Esophagus squamous epithelium (tissue), 5 donors: ENCODE data around the gene SRGAP3. TPM values are rescaled to one million over a fixed set of nuclear protein-coding genes. Genes with fewer than 3 reads are reported as not detected.

Source experiments
- DNase-seq: peaks from one replicate; lab custom pipeline; 2025; lab: John Stamatoyannopoulos, UW
- H3K27ac ChIP-seq, 4 donors: fragments of 200-600 bp; sonication (generic); one replicate each; pipeline ENCODE4 v1.5.1; 2016 to 2019; ENCODE audit warnings: mild to moderate bottlenecking in 1 of 4
- H3K27me3 ChIP-seq, 4 donors: fragments of 200-600 bp; sonication (generic); 1 replicate in 3 of 4; 2 replicates in 1 of 4; pipeline versions ENCODE4 v1.5.1 to v1.6.0; 2017 to 2021; ENCODE audit warnings: antibody characterized with exemption in 1 of 4
- H3K36me3 ChIP-seq, 3 donors: fragments of 200-600 bp; sonication (generic); one replicate each; pipeline ENCODE4 v1.5.1; 2016 to 2019
- H3K4me1 ChIP-seq, 3 donors: fragments of 200-600 bp; sonication (generic); one replicate each; pipeline ENCODE4 v1.5.1; 2017 to 2019
- H3K4me3 ChIP-seq, 4 donors: fragments of 200-600 bp; sonication (generic); 1 replicate in 3 of 4; 2 replicates in 1 of 4; pipeline ENCODE4 v1.5.1; 2016 to 2019; ENCODE audit warnings: mild to moderate bottlenecking in 2 of 4, moderate library complexity in 1 of 4
- H3K9me3 ChIP-seq, 3 donors: fragments of 200-600 bp; sonication (generic); one replicate each; pipeline ENCODE4 v1.5.1; 2016 to 2019
- CTCF ChIP-seq, 6 experiments: fragments of 450-650 bp in 4 of 6; fragments of 200-600 bp in 2 of 6; sonication (generic) in 2 of 6; IDR thresholded peaks; one replicate each; pipeline ENCODE4 v1.5.1; 2016 to 2019; ENCODE audit warnings: antibody characterized with exemption in 6 of 6, mild to moderate bottlenecking in 4 of 6, moderate library complexity in 4 of 6
- POLR2A ChIP-seq, 4 donors: fragments of 450-650 bp; IDR thresholded peaks; one replicate each; pipeline ENCODE4 v1.6.1; 2017; ENCODE audit warnings: antibody characterized with exemption in 4 of 4, mild to moderate bottlenecking in 4 of 4, moderate library complexity in 3 of 4
- WGBS, 2 donors: methylation state at CpG; one replicate each; pipeline ENCODE4 v1.1.5; 2018; 5-methylcytosine and 5-hydroxymethylcytosine counted together
- intact Hi-C: fragments of 100-400 bp; cut with DNase I; formaldehyde crosslinking; loops from one replicate; pipeline ENCODE4 v1.15.0; 2022
- total RNA-seq, 4 donors: library from RNA; depleted of rRNA; stranded (reverse); fragments of >200 nt; gene quantifications; one replicate each; pipeline ENCODE4 v1.1.0, GENCODE V29; 2016
- donor health status: DM: yes; HTN: yes; CAD: no.

The SRGAP3 gene
- total RNA-seq, 4 donors from 2014 or later, result 4.0 to 15.8 (median 6.6) TPM

- no peak for DNase-seq
- H3K9me3 ChIP-seq, result peaks cover 0 to 6% (median 0%) of the 10 kb centered on the region in 3 donors
- no peak for TF ChIP-seq POLR2A (IDR thresholded peaks at IDR 0.05)
- no peak for TF ChIP-seq CTCF (IDR thresholded peaks at IDR 0.05)
- no peaks in the 10 kb centered on the region for H3K36me3 ChIP-seq
- H3K4me3 ChIP-seq, result no peak overlapping the region
- WGBS, 2 donors, result 67 to 80% methylated on average over 1 of the region's 1 CpG
- no peaks in the 10 kb centered on the region for H3K27me3 ChIP-seq
- intact Hi-C loops, result no loop called here
- peaks cover 0 to 5% (median 0%) of the 10 kb centered on the region in 3 donors for H3K4me1 ChIP-seq
- H3K27ac ChIP-seq, result no peak overlapping the region
These were observed 92.8 kb downstream of the SRGAP3 start for GRCh38 chr3:9156604-9157003.

GRCh38 chr3:9155028-9155427, 94.4 kb downstream of the SRGAP3 start:
- Histone ChIP-seq H3K9me3 (peaks cover 0 to 14% (median 8%) of the 10 kb centered on the region in 3 donors), H3K4me3 (no peak overlapping the region), H3K27ac (no peak overlapping the region), H3K4me1 (peaks cover 0 to 7% (median under 1%) of the 10 kb centered on the region in 3 donors), H3K36me3 (no peaks in the 10 kb centered on the region), H3K27me3 (no peaks in the 10 kb centered on the region)
- TF ChIP-seq CTCF (IDR thresholded peaks at IDR 0.05), result no peak
- TF ChIP-seq POLR2A (IDR thresholded peaks at IDR 0.05), result no peak
- WGBS, 2 donors, result 64 to 68% methylated on average over 4 of the region's 4 CpGs
- intact Hi-C loops, result no loop called here
- no peak for DNase-seq

- Histone ChIP-seq H3K36me3 (no peaks in the 10 kb centered on the region), H3K9me3 (peaks cover 0 to 14% (median 8%) of the 10 kb centered on the region in 3 donors), H3K4me3 (no peak overlapping the region), H3K4me1 (peaks cover 0 to 17% (median 8%) of the 10 kb centered on the region in 3 donors), H3K27ac (peak overlapping the region in 1 of 4 donors; percentile 25), H3K27me3 (no peaks in the 10 kb centered on the region)
- 58 to 66% methylated on average over 11 to 14 of the region's 14 CpGs for WGBS, 2 donors
- TF ChIP-seq CTCF (IDR thresholded peaks at IDR 0.05), result no peak
- no peak for TF ChIP-seq POLR2A (IDR thresholded peaks at IDR 0.05)
- intact Hi-C loops, result no loop called here
- no peak for DNase-seq
These were observed 95.4 kb downstream of the SRGAP3 start for GRCh38 chr3:9153904-9154619.

GRCh38 chr3:9151240-9151639, 98.2 kb downstream of the SRGAP3 start:
- no peak overlapping the region for H3K27ac ChIP-seq
- no peak overlapping the region for H3K4me3 ChIP-seq
- TF ChIP-seq CTCF (IDR thresholded peaks at IDR 0.05), result no peak
- no peak for TF ChIP-seq POLR2A (IDR thresholded peaks at IDR 0.05)
- DNase-seq, result no peak
- H3K27me3 ChIP-seq, result no peaks in the 10 kb centered on the region
- H3K36me3 ChIP-seq, result no peaks in the 10 kb centered on the region
- peaks cover 0 to 14% (median 8%) of the 10 kb centered on the region in 3 donors for H3K9me3 ChIP-seq
- peaks cover 0 to 41% (median 20%) of the 10 kb centered on the region in 3 donors for H3K4me1 ChIP-seq
- intact Hi-C loops, result no loop called here
- WGBS, 2 donors, result 54 to 55% methylated on average over 8 of the region's 8 CpGs

- H3K27me3 ChIP-seq, result no peaks in the 10 kb centered on the region
- intact Hi-C loops, result no loop called here
- TF ChIP-seq CTCF (IDR thresholded peaks at IDR 0.05) (no peak), POLR2A (IDR thresholded peaks at IDR 0.05) (no peak)
- no peaks in the 10 kb centered on the region for H3K36me3 ChIP-seq
- no peak overlapping the region for H3K4me3 ChIP-seq
- peaks cover 0 to 14% (median 8%) of the 10 kb centered on the region in 3 donors for H3K9me3 ChIP-seq
- WGBS, 2 donors, result 62 to 72% methylated on average over 4 of the region's 5 CpGs
- H3K4me1 ChIP-seq, result peaks cover 0 to 41% (median 20%) of the 10 kb centered on the region in 3 donors
- peak overlapping the region in 1 of 4 donors; percentile 32 for H3K27ac ChIP-seq
- no peak for DNase-seq
These were observed 99.9 kb downstream of the SRGAP3 start for GRCh38 chr3:9149566-9149965.
